Astrocyte (in vitro differentiated cells and primary cell): ENCODE data around the gene ALDH16A1. TPM values are rescaled to one million over a fixed set of nuclear protein-coding genes. Genes with fewer than 3 reads are reported as not detected.
A peak's percentile ranks its signal among the peaks of the same experiment; 100 is the strongest.

Experiments
- DNase-seq: peaks from one replicate; pipeline ENCODE4 v3.0.0-alpha.2; 2010; ENCODE audit warnings: low read depth
- FAIRE-seq: peaks from 2 replicates; lab custom pipeline; 2011; peaks lifted over from hg19 to GRCh38; lab: Jason Lieb, UNC
- H2AFZ ChIP-seq: 2 replicates; pipeline ENCODE4 v1.6.0; 2012; ENCODE audit warnings: low read depth, low read length, inconsistent platforms
- H3K27ac ChIP-seq: 2 replicates; pipeline ENCODE4 v1.5.1; 2011; ENCODE audit warnings: low read depth, low read length, inconsistent platforms
- H3K27me3 ChIP-seq: 2 replicates; pipeline ENCODE4 v1.6.0; 2011; ENCODE audit warnings: low read length, inconsistent platforms; ENCODE audit not compliant: insufficient read depth
- H3K36me3 ChIP-seq: 2 replicates; pipeline ENCODE4 v1.5.1; 2011; ENCODE audit warnings: low read length, inconsistent platforms; ENCODE audit not compliant: insufficient read depth
- H3K4me1 ChIP-seq: 2 replicates; pipeline ENCODE4 v1.5.1; 2011; ENCODE audit warnings: low read length, inconsistent platforms; ENCODE audit not compliant: insufficient read depth
- H3K4me2 ChIP-seq: 2 replicates; pipeline ENCODE4 v1.6.0; 2012; ENCODE audit warnings: low read length, inconsistent platforms
- H3K4me3 ChIP-seq: 2 replicates; pipeline ENCODE4 v1.5.1; 2011; ENCODE audit warnings: low read depth, mild to moderate bottlenecking, low read length, inconsistent platforms; ENCODE audit not compliant: insufficient read depth
- H3K79me2 ChIP-seq: 2 replicates; pipeline ENCODE4 v1.6.0; 2012; ENCODE audit warnings: mild to moderate bottlenecking, low read length, inconsistent platforms; ENCODE audit not compliant: insufficient read depth
- H3K9ac ChIP-seq: 2 replicates; pipeline ENCODE4 v1.6.0; 2012; ENCODE audit warnings: mild to moderate bottlenecking, low read length, inconsistent platforms
- H3K9me3 ChIP-seq: 2 replicates; pipeline ENCODE4 v1.5.1; 2012; ENCODE audit warnings: low read depth, mild to moderate bottlenecking, low read length, inconsistent platforms; ENCODE audit not compliant: insufficient read depth
- H4K20me1 ChIP-seq: 2 replicates; pipeline ENCODE4 v1.6.0; 2012; ENCODE audit warnings: low read length, inconsistent platforms; ENCODE audit not compliant: insufficient read depth
- H3K27ac Mint-ChIP-seq: one replicate; pipeline ENCODE4 v1.8.0; 2021; ENCODE audit warnings: mild to moderate bottlenecking, mixed read lengths; ENCODE audit not compliant: unreplicated experiment
- H3K27me3 Mint-ChIP-seq: one replicate; pipeline ENCODE4 v1.8.0; 2021; ENCODE audit warnings: low read depth, mixed read lengths; ENCODE audit not compliant: unreplicated experiment
- H3K36me3 Mint-ChIP-seq: one replicate; pipeline ENCODE4 v1.8.0; 2021; ENCODE audit warnings: low read depth, mixed read lengths; ENCODE audit not compliant: unreplicated experiment
- H3K4me1 Mint-ChIP-seq: one replicate; pipeline ENCODE4 v1.8.0; 2021; ENCODE audit warnings: low read depth, mixed read lengths; ENCODE audit not compliant: unreplicated experiment
- H3K4me3 Mint-ChIP-seq: one replicate; pipeline ENCODE4 v1.8.0; 2021; ENCODE audit warnings: mild to moderate bottlenecking, moderate library complexity, mixed read lengths; ENCODE audit not compliant: unreplicated experiment
- H3K9me3 Mint-ChIP-seq: one replicate; pipeline ENCODE4 v1.8.0; 2021; ENCODE audit warnings: mild to moderate bottlenecking, mixed read lengths; ENCODE audit not compliant: unreplicated experiment
- EZH2 ChIP-seq: IDR thresholded peaks from 2 replicates; pipeline ENCODE4 v1.6.1; 2012; ENCODE audit warnings: mild to moderate bottlenecking, low read length, inconsistent platforms; ENCODE audit not compliant: insufficient read depth
- total RNA-seq: library from RNA; stranded (reverse); gene quantifications from 2 replicates; pipeline ENCODE4 v1.2.1, GENCODE V29; 2021
- TF ChIP-seq, protein P1 (sequence below): IDR thresholded peaks from 2 replicates; pipeline ENCODE4 v1.5.1; 2011; ENCODE audit warnings: low read depth, mild to moderate bottlenecking, inconsistent platforms, low read length, moderate library complexity; ENCODE audit not compliant: insufficient read depth

Gene ALDH16A1
- total RNA-seq, 1 donor from 2014 or later: 13.0 TPM

DNA sequence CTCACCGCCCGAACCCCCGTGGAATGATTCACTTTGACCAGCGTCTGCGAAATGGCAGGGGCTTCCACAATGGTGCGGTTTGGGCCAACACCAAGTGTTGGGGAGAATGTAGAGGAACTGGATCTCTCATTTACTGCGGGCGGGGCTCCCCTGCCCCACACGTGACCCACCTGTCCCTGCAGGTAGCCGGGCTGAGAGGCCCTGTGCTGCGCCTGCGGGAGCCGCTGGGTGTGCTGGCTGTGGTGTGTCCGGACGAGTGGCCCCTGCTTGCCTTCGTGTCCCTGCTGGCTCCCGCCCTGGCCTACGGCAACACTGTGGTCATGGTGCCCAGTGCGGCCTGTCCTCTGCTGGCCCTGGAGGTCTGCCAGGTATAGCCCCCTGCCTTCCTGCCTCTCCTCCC, 15.2 kb downstream of the ALDH16A1 start:
- FAIRE-seq (no peak), DNase-seq (no peak)
- no peak overlapping the region for H2AFZ ChIP-seq
- H3K79me2 ChIP-seq: no peaks in the 10 kb centered on the region
- H3K27me3 ChIP-seq: no peaks in the 10 kb centered on the region
- no peaks in the 10 kb centered on the region for H3K36me3 ChIP-seq
- H3K9me3 ChIP-seq: no peaks in the 10 kb centered on the region
- H3K4me2 ChIP-seq: no peak overlapping the region
- peaks cover 7% of the 10 kb centered on the region for H3K27me3 Mint-ChIP-seq
- H3K4me3 Mint-ChIP-seq: no peak overlapping the region
- H3K9me3 Mint-ChIP-seq: no peaks in the 10 kb centered on the region
- no peaks in the 10 kb centered on the region for H3K4me1 ChIP-seq
- no peak overlapping the region for H3K27ac Mint-ChIP-seq
- peaks cover 4% of the 10 kb centered on the region for H3K36me3 Mint-ChIP-seq
- H3K4me1 Mint-ChIP-seq: no peaks in the 10 kb centered on the region
- TF ChIP-seq, protein P1, sequence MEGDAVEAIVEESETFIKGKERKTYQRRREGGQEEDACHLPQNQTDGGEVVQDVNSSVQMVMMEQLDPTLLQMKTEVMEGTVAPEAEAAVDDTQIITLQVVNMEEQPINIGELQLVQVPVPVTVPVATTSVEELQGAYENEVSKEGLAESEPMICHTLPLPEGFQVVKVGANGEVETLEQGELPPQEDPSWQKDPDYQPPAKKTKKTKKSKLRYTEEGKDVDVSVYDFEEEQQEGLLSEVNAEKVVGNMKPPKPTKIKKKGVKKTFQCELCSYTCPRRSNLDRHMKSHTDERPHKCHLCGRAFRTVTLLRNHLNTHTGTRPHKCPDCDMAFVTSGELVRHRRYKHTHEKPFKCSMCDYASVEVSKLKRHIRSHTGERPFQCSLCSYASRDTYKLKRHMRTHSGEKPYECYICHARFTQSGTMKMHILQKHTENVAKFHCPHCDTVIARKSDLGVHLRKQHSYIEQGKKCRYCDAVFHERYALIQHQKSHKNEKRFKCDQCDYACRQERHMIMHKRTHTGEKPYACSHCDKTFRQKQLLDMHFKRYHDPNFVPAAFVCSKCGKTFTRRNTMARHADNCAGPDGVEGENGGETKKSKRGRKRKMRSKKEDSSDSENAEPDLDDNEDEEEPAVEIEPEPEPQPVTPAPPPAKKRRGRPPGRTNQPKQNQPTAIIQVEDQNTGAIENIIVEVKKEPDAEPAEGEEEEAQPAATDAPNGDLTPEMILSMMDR: no peak
- TF ChIP-seq EZH2: no peak
- no peaks in the 10 kb centered on the region for H4K20me1 ChIP-seq
- no peak overlapping the region for H3K4me3 ChIP-seq
- H3K9ac ChIP-seq: no peak overlapping the region
- H3K27ac ChIP-seq: no peak overlapping the region

DNA sequence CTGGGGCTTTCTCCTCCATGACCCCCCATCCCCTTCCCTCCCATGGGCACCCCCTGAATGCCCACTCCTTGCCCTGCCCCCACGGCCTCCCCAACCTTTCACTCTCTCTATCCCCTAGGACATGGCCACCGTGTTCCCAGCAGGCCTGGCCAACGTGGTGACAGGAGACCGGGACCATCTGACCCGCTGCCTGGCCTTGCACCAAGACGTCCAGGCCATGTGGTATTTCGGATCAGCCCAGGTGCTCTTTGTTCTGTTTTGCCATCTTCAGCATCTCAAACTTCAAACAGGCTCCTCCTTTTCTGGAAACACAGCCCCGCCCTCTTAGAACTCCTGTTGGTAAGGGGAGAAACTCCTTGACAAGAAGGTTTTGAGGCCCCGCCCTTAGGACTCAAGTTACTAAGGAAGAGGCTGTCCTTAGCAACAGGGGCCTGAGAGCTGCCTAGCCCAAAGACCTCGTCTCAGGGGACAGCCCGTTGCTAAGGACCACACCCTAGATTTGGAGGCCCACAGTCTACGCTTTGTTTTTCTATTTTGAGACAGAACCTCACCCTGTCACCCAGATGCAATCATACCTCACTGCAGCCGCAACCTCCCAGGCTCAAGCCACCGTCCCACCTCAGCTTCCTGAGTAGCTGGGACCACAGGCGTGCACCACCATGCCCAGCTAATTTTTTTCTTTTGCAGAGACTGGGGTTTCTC, 15.9 kb downstream of the ALDH16A1 start:
- no peak for TF ChIP-seq EZH2
- TF ChIP-seq, protein P1: no peak
- Histone ChIP-seq H3K4me2 (no peak overlapping the region), H3K27me3 (no peaks in the 10 kb centered on the region), H3K36me3 (no peaks in the 10 kb centered on the region), H3K9me3 (no peaks in the 10 kb centered on the region), H3K4me1 (peaks cover 4% of the 10 kb centered on the region), H3K9ac (no peak overlapping the region), H4K20me1 (no peaks in the 10 kb centered on the region), H3K4me3 (no peak overlapping the region), H3K79me2 (no peaks in the 10 kb centered on the region), H2AFZ (no peak overlapping the region), H3K27ac (no peak overlapping the region)
- peaks cover 4% of the 10 kb centered on the region for H3K36me3 Mint-ChIP-seq
- peaks cover 12% of the 10 kb centered on the region for H3K27me3 Mint-ChIP-seq
- H3K4me1 Mint-ChIP-seq: no peaks in the 10 kb centered on the region
- peak overlapping the region; percentile 50 for H3K4me3 Mint-ChIP-seq
- no peak for DNase-seq
- H3K9me3 Mint-ChIP-seq: no peaks in the 10 kb centered on the region
- H3K27ac Mint-ChIP-seq: no peak overlapping the region
- no peak for FAIRE-seq
